ENCODE data around the gene GET4. TPM values are rescaled to one million over a fixed set of nuclear protein-coding genes. Genes with fewer than 3 reads are reported as not detected.

GET4 gene
- total RNA-seq, 1 experiment from 2014 or later: 96.7 TPM

DNA sequence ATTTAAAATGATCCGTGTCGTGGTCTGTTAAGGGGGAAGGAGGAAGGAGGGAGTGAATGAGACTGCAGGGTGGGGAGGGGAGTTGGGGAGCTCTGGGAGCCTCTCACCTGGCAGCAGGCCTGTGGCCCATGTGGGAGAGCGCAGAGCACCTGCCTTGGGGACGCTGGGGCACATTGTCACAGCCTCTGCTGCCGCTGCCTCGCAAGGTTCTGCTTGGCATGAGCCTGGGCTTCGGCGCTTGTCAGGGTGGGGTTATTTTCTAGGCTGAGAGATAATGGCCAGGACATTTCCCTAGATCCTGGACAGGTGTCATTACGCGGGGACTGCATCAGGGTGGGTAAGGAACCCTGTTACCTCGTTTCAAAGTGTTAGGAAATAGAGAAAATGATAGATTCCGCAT lies 46.3 kb upstream of the GET4 start:
- ATAC-seq: no peak
- no peaks in the 10 kb centered on the region; the same call in 1 of the 2 replicates for H3K36me3 ChIP-seq (ENCODE audit: low read depth, low read length)
- H3K4me2 ChIP-seq (ENCODE audit: low read length): no peak overlapping the region
- CTCF ChIA-PET: no interaction called here
- no peak overlapping the region for H3K9ac ChIP-seq (ENCODE audit: low read length)
- DNase-seq: no peak
- no peak for TF ChIP-seq EZH2phosphoT487 (IDR thresholded peaks at IDR 0.05; ENCODE audit: borderline replicate concordance, low read length)
- TF ChIP-seq EZH2 (IDR thresholded peaks at IDR 0.05; ENCODE audit: low read length, unreplicated experiment): no peak
- TF ChIP-seq, protein P1, sequence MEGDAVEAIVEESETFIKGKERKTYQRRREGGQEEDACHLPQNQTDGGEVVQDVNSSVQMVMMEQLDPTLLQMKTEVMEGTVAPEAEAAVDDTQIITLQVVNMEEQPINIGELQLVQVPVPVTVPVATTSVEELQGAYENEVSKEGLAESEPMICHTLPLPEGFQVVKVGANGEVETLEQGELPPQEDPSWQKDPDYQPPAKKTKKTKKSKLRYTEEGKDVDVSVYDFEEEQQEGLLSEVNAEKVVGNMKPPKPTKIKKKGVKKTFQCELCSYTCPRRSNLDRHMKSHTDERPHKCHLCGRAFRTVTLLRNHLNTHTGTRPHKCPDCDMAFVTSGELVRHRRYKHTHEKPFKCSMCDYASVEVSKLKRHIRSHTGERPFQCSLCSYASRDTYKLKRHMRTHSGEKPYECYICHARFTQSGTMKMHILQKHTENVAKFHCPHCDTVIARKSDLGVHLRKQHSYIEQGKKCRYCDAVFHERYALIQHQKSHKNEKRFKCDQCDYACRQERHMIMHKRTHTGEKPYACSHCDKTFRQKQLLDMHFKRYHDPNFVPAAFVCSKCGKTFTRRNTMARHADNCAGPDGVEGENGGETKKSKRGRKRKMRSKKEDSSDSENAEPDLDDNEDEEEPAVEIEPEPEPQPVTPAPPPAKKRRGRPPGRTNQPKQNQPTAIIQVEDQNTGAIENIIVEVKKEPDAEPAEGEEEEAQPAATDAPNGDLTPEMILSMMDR (conservative IDR thresholded peaks at IDR 0.05; ENCODE audit: low read depth, low read length): no peak
- H3K79me2 ChIP-seq (ENCODE audit: low read length): peaks cover 87% of the 10 kb centered on the region
- BruUV-seq (replicated peaks): no TSS peak
- H3K27me3 ChIP-seq (ENCODE audit: low read length): no peaks in the 10 kb centered on the region
- H2AFZ ChIP-seq (ENCODE audit: low read length): no peak overlapping the region
- peaks cover 3% of the 10 kb centered on the region; the same call in 1 of the 2 replicates for H4K20me1 ChIP-seq (ENCODE audit: low read length)
- H3K27ac ChIP-seq (ENCODE audit: low read length): peak overlapping the region; percentile 99
- intact Hi-C loops (cut with micrococcal nuclease): loop anchor here (5.0 kb wide), 1 partner anchor 212 kb away; the partner anchor contains the start of gene GPR146
- POLR2A ChIA-PET (ENCODE audit: unreplicated experiment): no interaction called here
- H3F3A ChIP-seq (ENCODE audit: low read length, unreplicated experiment): no peaks in the 10 kb centered on the region
- no peaks in the 10 kb centered on the region for H3K9me2 ChIP-seq (replicated peaks; ENCODE audit: low read length)
- H3K9me3 ChIP-seq (ENCODE audit: low read length): no peaks in the 10 kb centered on the region
- H3K4me1 ChIP-seq (ENCODE audit: insufficient read depth, low read length): peaks cover 40% of the 10 kb centered on the region
- no peak overlapping the region for H3K4me3 ChIP-seq (ENCODE audit: low read length)

DNA sequence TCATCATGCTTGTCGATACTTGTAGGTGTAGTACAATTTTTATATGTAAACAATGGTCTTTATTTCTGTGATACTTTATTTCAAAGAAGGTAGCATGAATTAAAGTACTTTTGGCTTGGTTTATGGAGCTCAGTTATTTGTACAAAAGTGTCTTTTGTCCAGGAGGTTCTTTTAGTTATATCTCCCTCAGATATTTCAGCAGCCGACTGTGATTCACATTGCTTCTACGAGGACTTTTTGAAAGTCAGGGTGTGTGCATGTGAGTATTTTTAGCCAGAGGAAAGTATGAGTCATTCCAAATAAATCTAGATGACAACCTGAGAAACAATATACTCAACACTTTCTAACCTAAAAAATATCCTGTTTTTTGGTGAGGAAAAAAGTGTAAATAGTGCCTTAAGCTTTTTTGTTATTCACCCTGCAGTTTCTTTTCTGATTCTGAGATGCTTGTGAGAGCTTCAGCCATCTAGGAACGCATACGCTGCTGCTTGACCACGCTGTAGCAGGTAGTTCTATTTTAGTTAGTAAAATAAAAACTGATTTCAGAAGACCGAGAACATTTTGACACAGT lies 44.7 kb upstream of the GET4 start:
- H2AFZ ChIP-seq (ENCODE audit: low read length): no peak overlapping the region
- peaks cover 84% of the 10 kb centered on the region for H3K79me2 ChIP-seq (ENCODE audit: low read length)
- H3K9ac ChIP-seq (ENCODE audit: low read length): peak overlapping the region; percentile 96
- ATAC-seq (peak; percentile 62), DNase-seq (peak; percentile 90)
- POLR2A ChIA-PET (ENCODE audit: unreplicated experiment): interaction anchor here (0.6 to 1.7 kb wide), 4 partner anchors 14 to 100 kb away, joined by 3 to 25 read pairs (median 4); no protein-coding TSS in a partner anchor
- H3K27me3 ChIP-seq (ENCODE audit: low read length): no peaks in the 10 kb centered on the region
- TSS peak; percentile 75 for BruUV-seq (replicated peaks)
- peak overlapping the region; percentile 93 for H3K4me2 ChIP-seq (ENCODE audit: low read length)
- peak overlapping the region; percentile 99 for H3K27ac ChIP-seq (ENCODE audit: low read length)
- H3K4me3 ChIP-seq (ENCODE audit: low read length): peak overlapping the region; percentile 65
- H4K20me1 ChIP-seq (ENCODE audit: low read length): peaks cover 1% of the 10 kb centered on the region; the same call in 1 of the 2 replicates
- no peaks in the 10 kb centered on the region for H3K9me3 ChIP-seq (ENCODE audit: low read length)
- intact Hi-C loops (cut with micrococcal nuclease): loop anchor here (1.0 to 5.0 kb wide), 5 partner anchors 13 to 211 kb away; partner anchors contain the start of gene GPR146
- CTCF ChIA-PET: interaction anchor here (0.5 to 1.2 kb wide), 4 partner anchors 9 to 42 kb away, joined by 3 to 5 read pairs (median 4); no protein-coding TSS in a partner anchor
- TF ChIP-seq, protein P1 (conservative IDR thresholded peaks at IDR 0.05; ENCODE audit: low read depth, low read length): no peak
- TF ChIP-seq EZH2 (IDR thresholded peaks at IDR 0.05; ENCODE audit: low read length, unreplicated experiment) (no peak), EZH2phosphoT487 (IDR thresholded peaks at IDR 0.05; ENCODE audit: borderline replicate concordance, low read length) (no peak)
- H3F3A ChIP-seq (ENCODE audit: low read length, unreplicated experiment): no peaks in the 10 kb centered on the region
- peaks cover 56% of the 10 kb centered on the region for H3K4me1 ChIP-seq (ENCODE audit: insufficient read depth, low read length)
- H3K9me2 ChIP-seq (replicated peaks; ENCODE audit: low read length): no peaks in the 10 kb centered on the region
- peaks cover 2% of the 10 kb centered on the region for H3K36me3 ChIP-seq (ENCODE audit: low read depth, low read length)
